Astrocyte (in vitro differentiated cells and primary cell): ENCODE measurements around the gene CCNB2. TPM values are rescaled to one million over a fixed set of nuclear protein-coding genes. Genes with fewer than 3 reads are reported as not detected.
"Not testable (repeated sequence)": the region's sequence is repeated elsewhere in the genome, so short reads cannot be mapped to it uniquely, and the experiment has no call there.

ENCODE experiments used
- DNase-seq: peaks from one replicate; pipeline ENCODE4 v3.0.0-alpha.2; 2010; ENCODE audit warnings: low read depth
- FAIRE-seq: peaks from 2 replicates; lab custom pipeline; 2011; peaks lifted over from hg19 to GRCh38; lab: Jason Lieb, UNC
- H2AFZ ChIP-seq: 2 replicates; pipeline ENCODE4 v1.6.0; 2012; ENCODE audit warnings: low read depth, low read length, inconsistent platforms
- H3K27ac ChIP-seq: 2 replicates; pipeline ENCODE4 v1.5.1; 2011; ENCODE audit warnings: low read depth, low read length, inconsistent platforms
- H3K27me3 ChIP-seq: 2 replicates; pipeline ENCODE4 v1.6.0; 2011; ENCODE audit warnings: low read length, inconsistent platforms; ENCODE audit not compliant: insufficient read depth
- H3K36me3 ChIP-seq: 2 replicates; pipeline ENCODE4 v1.5.1; 2011; ENCODE audit warnings: low read length, inconsistent platforms; ENCODE audit not compliant: insufficient read depth
- H3K4me1 ChIP-seq: 2 replicates; pipeline ENCODE4 v1.5.1; 2011; ENCODE audit warnings: low read length, inconsistent platforms; ENCODE audit not compliant: insufficient read depth
- H3K4me2 ChIP-seq: 2 replicates; pipeline ENCODE4 v1.6.0; 2012; ENCODE audit warnings: low read length, inconsistent platforms
- H3K4me3 ChIP-seq: 2 replicates; pipeline ENCODE4 v1.5.1; 2011; ENCODE audit warnings: low read depth, mild to moderate bottlenecking, low read length, inconsistent platforms; ENCODE audit not compliant: insufficient read depth
- H3K79me2 ChIP-seq: 2 replicates; pipeline ENCODE4 v1.6.0; 2012; ENCODE audit warnings: mild to moderate bottlenecking, low read length, inconsistent platforms; ENCODE audit not compliant: insufficient read depth
- H3K9ac ChIP-seq: 2 replicates; pipeline ENCODE4 v1.6.0; 2012; ENCODE audit warnings: mild to moderate bottlenecking, low read length, inconsistent platforms
- H3K9me3 ChIP-seq: 2 replicates; pipeline ENCODE4 v1.5.1; 2012; ENCODE audit warnings: low read depth, mild to moderate bottlenecking, low read length, inconsistent platforms; ENCODE audit not compliant: insufficient read depth
- H4K20me1 ChIP-seq: 2 replicates; pipeline ENCODE4 v1.6.0; 2012; ENCODE audit warnings: low read length, inconsistent platforms; ENCODE audit not compliant: insufficient read depth
- H3K27ac Mint-ChIP-seq: one replicate; pipeline ENCODE4 v1.8.0; 2021; ENCODE audit warnings: mild to moderate bottlenecking, mixed read lengths; ENCODE audit not compliant: unreplicated experiment
- H3K27me3 Mint-ChIP-seq: one replicate; pipeline ENCODE4 v1.8.0; 2021; ENCODE audit warnings: low read depth, mixed read lengths; ENCODE audit not compliant: unreplicated experiment
- H3K36me3 Mint-ChIP-seq: one replicate; pipeline ENCODE4 v1.8.0; 2021; ENCODE audit warnings: low read depth, mixed read lengths; ENCODE audit not compliant: unreplicated experiment
- H3K4me1 Mint-ChIP-seq: one replicate; pipeline ENCODE4 v1.8.0; 2021; ENCODE audit warnings: low read depth, mixed read lengths; ENCODE audit not compliant: unreplicated experiment
- H3K4me3 Mint-ChIP-seq: one replicate; pipeline ENCODE4 v1.8.0; 2021; ENCODE audit warnings: mild to moderate bottlenecking, moderate library complexity, mixed read lengths; ENCODE audit not compliant: unreplicated experiment
- H3K9me3 Mint-ChIP-seq: one replicate; pipeline ENCODE4 v1.8.0; 2021; ENCODE audit warnings: mild to moderate bottlenecking, mixed read lengths; ENCODE audit not compliant: unreplicated experiment
- EZH2 ChIP-seq: IDR thresholded peaks from 2 replicates; pipeline ENCODE4 v1.6.1; 2012; ENCODE audit warnings: mild to moderate bottlenecking, low read length, inconsistent platforms; ENCODE audit not compliant: insufficient read depth
- total RNA-seq: library from RNA; stranded (reverse); gene quantifications from 2 replicates; pipeline ENCODE4 v1.2.1, GENCODE V29; 2021
- TF ChIP-seq, protein P1 (sequence below): IDR thresholded peaks from 2 replicates; pipeline ENCODE4 v1.5.1; 2011; ENCODE audit warnings: low read depth, mild to moderate bottlenecking, inconsistent platforms, low read length, moderate library complexity; ENCODE audit not compliant: insufficient read depth

Gene CCNB2
- total RNA-seq, 1 donor from 2014 or later = 7.9 TPM

DNA sequence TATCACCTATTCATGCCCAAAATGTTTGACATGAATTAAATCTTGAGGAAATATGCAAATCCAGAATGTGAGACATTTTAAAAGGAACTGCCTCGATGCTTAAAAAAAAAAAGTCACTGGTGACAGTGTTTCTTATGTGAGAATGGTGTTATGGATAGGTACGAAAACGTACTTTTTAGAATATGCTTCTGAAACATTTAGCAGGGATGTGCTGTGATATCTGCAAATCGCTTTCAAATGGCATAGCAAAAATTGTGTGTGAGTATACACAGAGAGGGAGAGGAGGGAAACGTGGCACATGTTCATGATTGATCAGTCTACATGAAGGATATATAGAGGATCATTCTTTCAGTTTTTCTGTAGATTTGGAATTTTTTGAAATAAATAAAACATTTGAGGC is 16.0 kb downstream of the CCNB2 start:
- Mint-ChIP-seq H3K27me3 (no peaks in the 10 kb centered on the region), H3K27ac (no peak overlapping the region), H3K9me3 (no peaks in the 10 kb centered on the region), H3K4me1 (no peaks in the 10 kb centered on the region), H3K36me3 (peaks cover 5% of the 10 kb centered on the region), H3K4me3 (no peak overlapping the region)
- Histone ChIP-seq H3K4me2 (no peak overlapping the region), H3K9me3 (no peaks in the 10 kb centered on the region), H3K4me3 (no peak overlapping the region), H4K20me1 (no peaks in the 10 kb centered on the region), H3K27ac (no peak overlapping the region), H3K27me3 (no peaks in the 10 kb centered on the region), H3K79me2 (no peaks in the 10 kb centered on the region), H3K9ac (no peak overlapping the region), H3K36me3 (peaks cover 24% of the 10 kb centered on the region), H2AFZ (no peak overlapping the region), H3K4me1 (no peaks in the 10 kb centered on the region)
- no peak for DNase-seq
- TF ChIP-seq, protein P1, sequence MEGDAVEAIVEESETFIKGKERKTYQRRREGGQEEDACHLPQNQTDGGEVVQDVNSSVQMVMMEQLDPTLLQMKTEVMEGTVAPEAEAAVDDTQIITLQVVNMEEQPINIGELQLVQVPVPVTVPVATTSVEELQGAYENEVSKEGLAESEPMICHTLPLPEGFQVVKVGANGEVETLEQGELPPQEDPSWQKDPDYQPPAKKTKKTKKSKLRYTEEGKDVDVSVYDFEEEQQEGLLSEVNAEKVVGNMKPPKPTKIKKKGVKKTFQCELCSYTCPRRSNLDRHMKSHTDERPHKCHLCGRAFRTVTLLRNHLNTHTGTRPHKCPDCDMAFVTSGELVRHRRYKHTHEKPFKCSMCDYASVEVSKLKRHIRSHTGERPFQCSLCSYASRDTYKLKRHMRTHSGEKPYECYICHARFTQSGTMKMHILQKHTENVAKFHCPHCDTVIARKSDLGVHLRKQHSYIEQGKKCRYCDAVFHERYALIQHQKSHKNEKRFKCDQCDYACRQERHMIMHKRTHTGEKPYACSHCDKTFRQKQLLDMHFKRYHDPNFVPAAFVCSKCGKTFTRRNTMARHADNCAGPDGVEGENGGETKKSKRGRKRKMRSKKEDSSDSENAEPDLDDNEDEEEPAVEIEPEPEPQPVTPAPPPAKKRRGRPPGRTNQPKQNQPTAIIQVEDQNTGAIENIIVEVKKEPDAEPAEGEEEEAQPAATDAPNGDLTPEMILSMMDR = no peak
- no peak for TF ChIP-seq EZH2
- no peak for FAIRE-seq

DNA sequence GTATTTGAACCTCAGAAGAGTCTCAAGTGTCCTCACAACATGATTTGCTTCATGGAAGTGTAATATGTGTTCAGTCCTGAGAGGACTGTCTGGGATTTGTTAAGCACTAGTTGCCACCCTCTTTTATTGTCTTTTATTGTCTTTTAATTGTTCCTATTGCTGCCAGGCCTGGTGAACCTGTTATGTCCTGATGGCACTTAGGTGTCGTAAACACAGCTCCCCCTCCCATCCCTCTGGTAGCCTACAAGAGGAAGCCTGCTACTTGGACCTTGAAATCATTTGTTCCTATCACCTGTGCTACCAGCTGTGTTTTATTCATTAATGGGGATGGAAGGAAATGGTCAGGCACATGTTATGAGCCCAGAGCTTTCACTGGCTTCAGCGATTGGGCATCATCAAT is 19.3 kb downstream of the CCNB2 start:
- Mint-ChIP-seq H3K4me1 (no peaks in the 10 kb centered on the region), H3K27ac (no peak overlapping the region), H3K36me3 (peaks cover 20% of the 10 kb centered on the region), H3K4me3 (no peak overlapping the region), H3K9me3 (peaks cover 12% of the 10 kb centered on the region), H3K27me3 (no peaks in the 10 kb centered on the region)
- Histone ChIP-seq H2AFZ (no peak overlapping the region), H3K27ac (no peak overlapping the region), H3K4me1 (no peaks in the 10 kb centered on the region), H3K4me3 (no peak overlapping the region), H3K36me3 (peaks cover 13% of the 10 kb centered on the region), H3K79me2 (peaks cover 5% of the 10 kb centered on the region), H3K4me2 (no peak overlapping the region), H3K27me3 (no peaks in the 10 kb centered on the region), H3K9ac (no peak overlapping the region), H3K9me3 (no peaks in the 10 kb centered on the region), H4K20me1 (peaks cover 3% of the 10 kb centered on the region)
- TF ChIP-seq, protein P1 = no peak
- TF ChIP-seq EZH2 = no peak
- FAIRE-seq (no peak), DNase-seq (no peak)

DNA sequence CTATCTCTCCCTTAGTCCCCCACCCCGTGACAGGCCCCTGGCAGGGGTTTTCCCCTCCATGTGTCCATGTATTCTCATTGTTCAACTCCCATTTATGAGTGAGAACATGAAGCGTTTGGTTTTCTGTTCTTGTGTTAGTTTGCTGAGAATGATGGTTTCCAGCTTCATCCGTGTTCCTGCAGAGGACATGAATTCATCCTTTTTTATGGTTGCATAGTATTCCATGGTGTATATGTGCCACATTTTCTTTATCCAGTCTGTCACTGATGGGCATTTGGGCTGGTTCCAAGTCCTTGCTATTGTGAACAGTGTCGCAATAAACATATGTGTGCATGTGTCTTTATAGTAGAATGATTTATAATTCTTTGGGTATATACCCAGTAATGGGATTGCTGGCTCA is 20.7 kb downstream of the CCNB2 start:
- FAIRE-seq, H3K4me1 Mint-ChIP-seq, H3K27me3 ChIP-seq, H3K4me3 Mint-ChIP-seq, H3K27ac ChIP-seq, H2AFZ ChIP-seq, H3K9ac ChIP-seq, H3K27me3 Mint-ChIP-seq, H3K36me3 ChIP-seq, H3K9me3 ChIP-seq, H3K27ac Mint-ChIP-seq, DNase-seq, H4K20me1 ChIP-seq, H3K4me3 ChIP-seq, H3K4me1 ChIP-seq, H3K4me2 ChIP-seq: not testable (repeated sequence)
- Mint-ChIP-seq H3K36me3 (peaks cover 33% of the 10 kb centered on the region), H3K9me3 (peaks cover 24% of the 10 kb centered on the region)
- peaks cover 14% of the 10 kb centered on the region for H3K79me2 ChIP-seq

DNA sequence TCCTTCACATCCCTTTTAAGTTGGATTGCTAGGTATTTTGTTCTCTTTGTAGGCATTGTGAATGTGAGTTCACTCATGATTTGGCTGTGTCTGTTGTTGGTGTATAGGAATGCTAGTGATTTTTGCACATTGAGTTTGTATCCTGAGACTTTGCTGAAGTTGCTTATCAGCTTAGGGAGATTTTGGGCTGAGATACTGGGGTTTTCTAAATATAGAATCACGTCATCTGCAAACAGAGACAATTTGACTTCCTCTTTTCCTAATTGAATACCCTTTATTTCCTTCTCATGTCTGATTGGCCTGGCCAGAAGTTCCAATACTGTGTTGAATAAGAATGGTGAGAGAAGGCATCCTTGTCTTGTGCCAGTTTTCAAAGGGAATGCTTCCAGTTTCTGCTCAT is 22.3 kb downstream of the CCNB2 start:
- H3K9me3 Mint-ChIP-seq = peaks cover 24% of the 10 kb centered on the region
- FAIRE-seq, H3K27me3 ChIP-seq, H4K20me1 ChIP-seq, H3K27ac Mint-ChIP-seq, H3K4me3 ChIP-seq, H2AFZ ChIP-seq, H3K9me3 ChIP-seq, H3K27me3 Mint-ChIP-seq, H3K27ac ChIP-seq, H3K4me1 Mint-ChIP-seq, H3K9ac ChIP-seq, H3K4me3 Mint-ChIP-seq, H3K4me1 ChIP-seq, H3K4me2 ChIP-seq, DNase-seq: not testable (repeated sequence)
- H3K36me3 Mint-ChIP-seq = peaks cover 42% of the 10 kb centered on the region
- peaks cover 15% of the 10 kb centered on the region for H3K36me3 ChIP-seq
- peaks cover 22% of the 10 kb centered on the region for H3K79me2 ChIP-seq
